ENCODE data around the gene ANAPC10.
"Not testable (repeated sequence)": the region's sequence is repeated elsewhere in the genome, so short reads cannot be mapped to it uniquely, and the experiment has no call there.

Gene ANAPC10

GRCh38 chr4:145069361-145069760, 28.6 kb downstream of the ANAPC10 start:
- no peak for DNase-seq

GRCh38 chr4:145066063-145066501, 31.9 kb downstream of the ANAPC10 start:
- DNase-seq, result no peak

GRCh38 chr4:145061318-145061920, 36.6 kb downstream of the ANAPC10 start:
- DNase-seq, result peak in 2 of 6 experiments; percentile 48 to 51

- no peak for DNase-seq
These were observed 39.7 kb downstream of the ANAPC10 start for GRCh38 chr4:145058256-145058655.

GRCh38 chr4:145056325-145057130, 41.5 kb downstream of the ANAPC10 start:
- DNase-seq, result no peak

- no peak for DNase-seq
These were observed 42.3 kb downstream of the ANAPC10 start for GRCh38 chr4:145055533-145056257.

GRCh38 chr4:145049241-145049640, 48.8 kb downstream of the ANAPC10 start:
- no peak for DNase-seq

GRCh38 chr4:145048817-145049216, 49.2 kb downstream of the ANAPC10 start:
- DNase-seq, result no peak

- no peak for DNase-seq
These were observed 50.8 kb downstream of the ANAPC10 start for GRCh38 chr4:145047151-145047550.

- no peak for DNase-seq
These were observed 52.8 kb downstream of the ANAPC10 start for GRCh38 chr4:145045180-145045579.

- DNase-seq, result no peak
These were observed 53.7 kb downstream of the ANAPC10 start for GRCh38 chr4:145044341-145044740.

- no peak for DNase-seq
These were observed 54.7 kb downstream of the ANAPC10 start for GRCh38 chr4:145043306-145043705.

GRCh38 chr4:145042601-145043285, 55.3 kb downstream of the ANAPC10 start:
- no peak for DNase-seq

- no peak for DNase-seq
These were observed 56.6 kb downstream of the ANAPC10 start for GRCh38 chr4:145041378-145041777.

GRCh38 chr4:145035494-145036136, 62.4 kb downstream of the ANAPC10 start:
- DNase-seq, result no peak

- DNase-seq, result no peak
These were observed 63.2 kb downstream of the ANAPC10 start for GRCh38 chr4:145034727-145035211.

- no peak for DNase-seq
These were observed 78.7 kb downstream of the ANAPC10 start for GRCh38 chr4:145019346-145019745.

- DNase-seq, result no peak
These were observed 83.6 kb downstream of the ANAPC10 start for GRCh38 chr4:145014365-145014764.

- DNase-seq, result no peak
These were observed 85.2 kb downstream of the ANAPC10 start for GRCh38 chr4:145012841-145013240.

GRCh38 chr4:145011636-145012035, 86.4 kb downstream of the ANAPC10 start:
- DNase-seq, result no peak

- DNase-seq, result not testable (repeated sequence)
These were observed 87.7 kb downstream of the ANAPC10 start for GRCh38 chr4:145010315-145010714.

- no peak for DNase-seq
These were observed 94.3 kb downstream of the ANAPC10 start for GRCh38 chr4:145003675-145004074.
